Measurements from ENCODE around the gene EFCAB6.

- TF ChIP-seq CTCF (IDR thresholded peaks at IDR 0.05) (no peak), POLR2AphosphoS5 (IDR thresholded peaks at IDR 0.05; ENCODE audit: low read depth, low read length) (no peak), REST (IDR thresholded peaks at IDR 0.05; ENCODE audit: insufficient read depth in 1 of 2, low read depth in 2 of 2, low read length in 1 of 2) (no peak), SIN3A (IDR thresholded peaks at IDR 0.05; ENCODE audit: borderline replicate concordance, insufficient read depth, low read depth, low read length) (no peak), TCF7L2 (IDR thresholded peaks at IDR 0.05; ENCODE audit: low read depth, low read length) (no peak)
These were observed 239.4 kb downstream of the EFCAB6 start for GRCh38 chr22:43572710-43573109.
